Measurements from ENCODE around the gene DUSP28.
"Not testable (repeated sequence)": the region's sequence is repeated elsewhere in the genome, so short reads cannot be mapped to it uniquely, and the experiment has no call there.

DUSP28 gene

DNA sequence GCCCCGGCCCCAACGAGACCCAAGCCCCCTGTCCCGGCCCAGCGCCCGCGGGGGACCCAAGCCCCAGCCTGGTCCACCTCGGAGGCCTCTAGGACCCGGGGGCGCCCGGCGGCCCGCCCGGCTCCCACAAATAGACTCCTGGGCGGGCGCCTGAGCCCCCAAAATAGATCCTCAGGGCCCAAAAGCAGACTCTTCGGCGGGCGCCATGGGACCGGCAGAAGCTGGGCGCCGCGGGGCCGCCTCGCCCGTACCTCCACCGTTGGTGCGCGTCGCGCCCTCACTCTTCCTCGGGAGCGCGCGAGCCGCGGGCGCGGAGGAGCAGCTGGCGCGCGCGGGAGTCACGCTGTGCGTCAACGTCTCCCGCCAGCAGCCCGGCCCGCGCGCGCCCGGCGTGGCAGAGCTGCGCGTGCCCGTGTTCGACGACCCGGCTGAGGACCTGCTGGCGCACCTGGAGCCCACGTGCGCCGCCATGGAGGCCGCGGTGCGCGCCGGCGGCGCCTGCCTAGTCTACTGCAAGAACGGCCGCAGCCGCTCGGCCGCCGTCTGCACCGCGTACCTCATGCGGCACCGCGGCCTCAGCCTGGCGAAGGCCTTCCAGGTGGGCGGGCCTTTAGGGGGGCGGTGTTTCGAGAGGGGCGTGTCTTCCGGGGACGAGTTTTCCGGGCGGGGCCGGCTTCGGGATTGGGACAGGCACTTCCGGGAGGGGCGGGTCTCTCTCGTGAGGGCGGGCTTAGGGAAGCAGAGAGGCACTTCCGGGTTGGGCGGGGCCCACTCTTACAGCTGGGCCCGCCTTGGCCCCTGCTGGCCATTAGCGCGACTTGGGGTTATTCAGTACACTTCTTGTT lies 545 bp downstream of the DUSP28 start:
- peak overlapping the region; percentile 52 to 77 for H3K4me3 ChIP-seq (ENCODE audit: low read length in 2 of 2)
- H3K9ac ChIP-seq (ENCODE audit: low read length in 2 of 2) = peak overlapping the region; percentile 73 to 77
- H3K27ac ChIP-seq (ENCODE audit: low read length) = peak overlapping the region; percentile 92
- H3K27me3 ChIP-seq (ENCODE audit: control insufficient read depth in 1 of 2, insufficient read depth in 2 of 2, low read length in 2 of 2) = peaks cover 10 to 11% of the 10 kb centered on the region in 2 donors
- no peaks in the 10 kb centered on the region for H3K9me3 ChIP-seq (ENCODE audit: control insufficient read depth in 2 of 2, low read length in 2 of 2)
- H3K36me3 ChIP-seq (ENCODE audit: control insufficient read depth in 2 of 2, insufficient read depth in 2 of 2, low read length in 2 of 2) = no peaks in the 10 kb centered on the region
- peaks cover 38% of the 10 kb centered on the region for H3K4me1 ChIP-seq (ENCODE audit: control insufficient read depth, insufficient read depth, low read length)

DNA sequence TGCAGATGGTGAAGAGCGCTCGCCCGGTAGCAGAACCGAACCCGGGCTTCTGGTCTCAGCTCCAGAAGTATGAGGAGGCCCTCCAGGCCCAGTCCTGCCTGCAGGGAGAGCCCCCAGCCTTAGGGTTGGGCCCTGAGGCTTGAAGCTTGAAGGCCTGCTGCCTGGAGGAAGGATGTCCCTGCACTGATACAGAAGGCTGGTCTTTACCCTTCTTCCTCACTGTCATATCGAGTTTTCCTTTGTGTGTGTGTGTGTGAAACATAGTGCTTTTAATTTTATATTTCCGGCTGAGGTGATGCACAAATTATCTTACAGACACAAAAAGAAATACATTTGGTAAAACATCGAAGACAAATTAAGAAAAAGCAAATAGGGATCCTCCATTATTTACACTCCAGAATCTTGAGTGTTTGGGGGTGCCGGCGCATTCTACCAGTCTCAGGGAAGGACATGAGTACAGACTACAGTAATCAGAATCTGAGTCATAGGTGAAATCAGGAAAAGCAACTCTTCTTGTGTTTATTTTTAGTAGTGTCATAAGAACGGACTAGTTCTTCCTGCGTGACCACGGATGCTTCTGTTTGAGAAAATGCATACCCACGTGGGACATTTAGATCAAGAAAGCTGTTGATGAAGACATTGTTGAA lies 1.3 kb downstream of the DUSP28 start:
- Histone ChIP-seq H3K4me1 (ENCODE audit: control insufficient read depth, insufficient read depth, low read length) (peaks cover 44% of the 10 kb centered on the region), H3K27ac (ENCODE audit: low read length) (no peak overlapping the region), H3K27me3 (ENCODE audit: control insufficient read depth in 1 of 2, insufficient read depth in 2 of 2, low read length in 2 of 2) (peaks cover 8 to 11% of the 10 kb centered on the region in 2 donors), H3K9me3 (ENCODE audit: control insufficient read depth in 2 of 2, low read length in 2 of 2) (no peaks in the 10 kb centered on the region), H3K36me3 (ENCODE audit: control insufficient read depth in 2 of 2, insufficient read depth in 2 of 2, low read length in 2 of 2) (no peaks in the 10 kb centered on the region), H3K4me3 (ENCODE audit: low read length in 2 of 2) (peak overlapping the region; percentile 52 to 77), H3K9ac (ENCODE audit: low read length in 2 of 2) (peak overlapping the region; percentile 36 to 58)

DNA sequence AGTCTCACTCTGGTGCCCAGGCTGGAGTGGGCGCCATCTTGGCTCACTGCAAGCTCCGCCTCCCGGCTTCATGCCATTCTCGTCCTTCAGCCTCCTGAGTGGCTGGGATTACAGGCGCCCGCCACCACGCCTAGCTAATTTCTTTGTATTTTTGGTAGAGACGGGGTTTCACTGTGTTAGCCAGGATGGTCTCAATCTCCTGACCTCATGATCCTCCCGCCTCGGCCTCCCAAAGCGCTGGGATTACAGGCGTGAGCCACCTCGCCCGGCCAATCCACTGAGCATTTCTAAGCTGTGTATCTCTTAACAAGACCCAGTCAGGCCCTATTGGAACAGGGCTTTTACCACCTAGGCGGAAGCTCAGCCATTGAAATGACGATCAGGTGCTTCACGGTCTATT lies 3.1 kb downstream of the DUSP28 start:
- not testable (repeated sequence) for H3K27ac ChIP-seq (ENCODE audit: low read length); H3K36me3 ChIP-seq (ENCODE audit: control insufficient read depth in 2 of 2, insufficient read depth in 2 of 2, low read length in 2 of 2); H3K4me3 ChIP-seq (ENCODE audit: low read length in 2 of 2); H3K9ac ChIP-seq (ENCODE audit: low read length in 2 of 2); H3K9me3 ChIP-seq (ENCODE audit: control insufficient read depth in 2 of 2, low read length in 2 of 2); H3K27me3 ChIP-seq (ENCODE audit: control insufficient read depth in 1 of 2, insufficient read depth in 2 of 2, low read length in 2 of 2)
- peaks cover 54% of the 10 kb centered on the region for H3K4me1 ChIP-seq (ENCODE audit: control insufficient read depth, insufficient read depth, low read length)

DNA sequence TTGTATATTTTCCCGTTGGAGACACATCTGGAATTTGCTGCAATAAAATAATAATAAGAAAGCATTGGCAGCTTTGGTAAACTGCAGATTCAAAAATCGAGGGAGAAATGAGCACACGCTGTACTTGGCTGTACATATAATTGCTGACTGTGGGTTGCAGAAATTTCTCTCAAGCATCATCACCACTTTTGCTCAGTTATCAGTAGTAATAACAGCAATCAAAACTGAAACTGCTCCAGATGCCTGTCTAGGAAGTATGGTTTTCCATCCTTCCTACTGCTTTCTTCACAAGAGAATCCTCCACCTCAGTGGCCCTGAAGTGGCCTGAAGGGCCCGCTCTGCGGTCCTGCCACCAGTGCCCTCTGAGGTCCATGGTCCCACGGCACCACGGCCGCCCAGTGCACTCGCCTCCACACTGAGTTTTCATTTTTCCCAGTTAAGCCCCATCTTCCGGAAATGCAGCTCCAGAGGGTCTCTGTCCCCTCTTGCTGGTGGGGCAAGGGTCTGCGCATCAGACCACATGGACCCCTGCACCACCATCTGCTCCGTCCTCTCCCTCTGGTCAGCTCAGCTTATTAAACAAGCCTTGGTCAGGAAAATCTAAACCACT lies 3.9 kb downstream of the DUSP28 start:
- Histone ChIP-seq H3K4me1 (ENCODE audit: control insufficient read depth, insufficient read depth, low read length) (peaks cover 52% of the 10 kb centered on the region), H3K36me3 (ENCODE audit: control insufficient read depth in 2 of 2, insufficient read depth in 2 of 2, low read length in 2 of 2) (no peaks in the 10 kb centered on the region), H3K4me3 (ENCODE audit: low read length in 2 of 2) (no peak overlapping the region), H3K9me3 (ENCODE audit: control insufficient read depth in 2 of 2, low read length in 2 of 2) (no peaks in the 10 kb centered on the region), H3K27me3 (ENCODE audit: control insufficient read depth in 1 of 2, insufficient read depth in 2 of 2, low read length in 2 of 2) (no peaks in the 10 kb centered on the region), H3K9ac (ENCODE audit: low read length in 2 of 2) (peak overlapping the region in 1 of 2 donors; percentile 42), H3K27ac (ENCODE audit: low read length) (no peak overlapping the region)

DNA sequence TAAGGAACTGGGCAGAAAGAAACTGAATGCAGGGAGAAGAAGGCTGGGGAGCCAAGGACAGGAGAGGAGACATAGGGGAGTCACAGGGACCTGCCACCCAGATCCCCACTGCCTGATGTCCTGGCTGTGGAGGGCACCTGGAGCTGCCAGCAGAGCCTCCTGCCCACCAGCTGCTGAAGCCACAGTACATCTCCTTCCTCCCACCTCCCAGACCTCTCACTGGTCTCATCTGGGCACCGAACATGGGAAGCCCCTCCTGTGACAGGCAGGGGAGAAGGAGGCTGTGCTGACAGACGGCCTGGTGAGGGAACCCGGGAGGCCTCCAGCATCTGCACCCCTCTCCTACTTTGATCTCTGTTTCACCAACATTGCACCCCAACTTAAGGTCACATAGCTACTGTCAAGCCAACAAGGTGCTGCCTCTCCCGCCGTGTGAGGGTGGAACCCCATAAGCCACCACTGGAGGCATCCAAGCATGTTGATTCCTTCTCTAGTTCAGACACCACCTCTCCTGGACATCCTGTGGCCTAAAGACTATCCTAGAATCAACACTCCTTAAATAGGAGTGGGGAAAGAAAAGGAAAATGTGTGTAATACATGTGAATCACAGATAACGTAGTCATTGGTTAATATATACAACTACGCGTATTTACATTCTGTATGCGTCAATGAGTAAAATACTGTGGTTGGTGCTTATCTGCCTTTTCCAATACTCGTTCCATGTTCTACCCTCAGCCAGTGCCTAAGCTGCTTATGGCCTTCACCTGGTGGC lies 4.6 kb downstream of the DUSP28 start:
- peak overlapping the region in 1 of 2 donors; percentile 42 for H3K9ac ChIP-seq (ENCODE audit: low read length in 2 of 2)
- peaks cover 52% of the 10 kb centered on the region for H3K4me1 ChIP-seq (ENCODE audit: control insufficient read depth, insufficient read depth, low read length)
- H3K27ac ChIP-seq (ENCODE audit: low read length) = no peak overlapping the region
- no peak overlapping the region for H3K4me3 ChIP-seq (ENCODE audit: low read length in 2 of 2)
- H3K9me3 ChIP-seq (ENCODE audit: control insufficient read depth in 2 of 2, low read length in 2 of 2) = no peaks in the 10 kb centered on the region
- H3K36me3 ChIP-seq (ENCODE audit: control insufficient read depth in 2 of 2, insufficient read depth in 2 of 2, low read length in 2 of 2) = no peaks in the 10 kb centered on the region
- no peaks in the 10 kb centered on the region for H3K27me3 ChIP-seq (ENCODE audit: control insufficient read depth in 1 of 2, insufficient read depth in 2 of 2, low read length in 2 of 2)

DNA sequence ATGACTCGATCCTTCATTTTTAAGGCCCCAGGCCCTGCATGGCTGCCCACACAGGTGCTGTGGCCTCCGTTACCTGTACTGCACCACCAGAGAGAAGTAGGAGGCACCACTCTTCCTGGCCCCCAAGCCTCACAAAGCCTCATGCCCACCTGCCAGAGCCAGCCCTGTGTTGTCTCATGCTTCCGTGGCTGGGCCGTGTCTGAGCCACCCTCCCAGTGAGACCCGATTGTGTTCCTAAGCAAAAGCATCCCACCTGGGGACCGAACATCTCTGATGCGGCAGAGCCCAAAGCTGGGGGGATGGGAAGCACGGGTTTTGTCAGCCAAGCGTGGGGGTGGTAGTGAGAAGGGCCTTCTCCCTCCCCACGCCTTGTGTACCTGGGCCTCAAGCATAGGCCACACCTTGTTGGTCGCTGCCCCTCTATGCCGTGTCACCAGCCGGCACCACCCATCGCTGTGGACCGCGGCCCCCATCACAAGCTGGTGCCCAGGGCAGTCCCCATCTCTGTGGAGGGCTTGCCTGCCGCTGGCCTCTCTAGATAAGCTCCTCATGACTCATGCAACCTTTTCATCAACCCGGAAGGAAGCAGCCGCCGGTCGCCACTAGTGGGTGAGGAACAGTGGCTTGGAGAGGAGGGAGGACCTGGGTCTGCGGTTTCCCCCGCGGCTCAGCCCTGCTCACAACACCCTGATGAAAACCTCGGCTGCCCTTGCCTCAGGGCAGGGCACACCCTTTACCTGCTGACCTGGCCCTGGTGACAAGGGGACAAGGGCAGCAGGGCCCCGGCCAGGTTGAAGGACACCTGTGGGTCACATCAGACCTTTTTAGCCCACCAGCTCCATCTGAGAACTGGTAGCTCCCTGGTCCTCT lies 5.4 kb downstream of the DUSP28 start:
- peak overlapping the region; percentile 6 to 58 for H3K4me3 ChIP-seq (ENCODE audit: low read length in 2 of 2)
- peak overlapping the region; percentile 60 for H3K9ac ChIP-seq (ENCODE audit: low read length in 2 of 2)
- peaks cover 56% of the 10 kb centered on the region for H3K4me1 ChIP-seq (ENCODE audit: control insufficient read depth, insufficient read depth, low read length)
- H3K9me3 ChIP-seq (ENCODE audit: control insufficient read depth in 2 of 2, low read length in 2 of 2) = no peaks in the 10 kb centered on the region
- H3K27me3 ChIP-seq (ENCODE audit: control insufficient read depth in 1 of 2, insufficient read depth in 2 of 2, low read length in 2 of 2) = no peaks in the 10 kb centered on the region
- no peaks in the 10 kb centered on the region for H3K36me3 ChIP-seq (ENCODE audit: control insufficient read depth in 2 of 2, insufficient read depth in 2 of 2, low read length in 2 of 2)
- no peak overlapping the region for H3K27ac ChIP-seq (ENCODE audit: low read length)

DNA sequence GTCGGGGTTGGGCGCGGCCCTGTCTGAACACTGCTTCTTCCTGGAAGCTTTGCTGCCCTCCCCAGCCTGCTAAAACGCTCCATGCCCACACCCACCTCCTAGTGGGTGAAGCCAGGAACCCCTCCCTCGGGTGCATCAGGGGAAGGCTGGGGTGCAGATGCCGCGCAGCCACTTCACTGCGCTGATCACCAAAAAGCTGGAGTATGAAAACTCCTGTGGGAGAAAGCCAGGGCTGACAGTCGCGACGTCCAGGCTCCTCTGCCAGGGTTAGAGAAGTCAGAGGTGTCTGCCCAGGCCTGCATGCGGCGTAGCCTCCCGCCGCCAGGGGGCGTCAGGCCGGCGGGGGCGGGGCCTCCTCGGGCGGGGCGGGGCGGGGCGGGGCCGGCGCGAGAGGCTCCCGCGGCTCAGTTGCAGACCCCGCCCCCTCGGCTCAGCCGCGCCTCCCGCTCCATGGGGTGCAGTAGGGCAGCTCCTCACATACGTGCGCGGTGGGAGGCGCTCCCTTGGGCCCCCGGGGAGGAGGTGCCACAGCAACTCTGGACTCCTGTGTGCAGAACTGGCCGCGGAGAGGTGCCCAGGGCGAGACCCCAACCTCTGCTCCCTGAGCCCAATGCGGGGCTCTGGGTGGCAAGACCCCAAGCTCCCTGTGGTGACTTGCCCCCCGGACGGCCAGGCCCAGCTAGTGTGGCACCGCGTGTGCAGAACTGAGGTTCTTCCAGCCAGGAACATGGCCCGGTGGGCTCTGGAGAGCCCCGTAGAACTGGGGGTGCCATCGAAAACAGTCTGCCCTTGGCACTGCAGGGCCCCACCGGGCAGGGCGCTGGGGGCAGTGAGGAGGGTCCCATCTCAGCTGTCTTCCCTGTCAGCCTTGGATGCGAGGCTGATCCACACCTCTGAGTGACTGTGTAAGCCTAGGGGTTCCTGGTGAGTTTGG lies 6.3 kb downstream of the DUSP28 start:
- no peaks in the 10 kb centered on the region for H3K36me3 ChIP-seq (ENCODE audit: control insufficient read depth in 2 of 2, insufficient read depth in 2 of 2, low read length in 2 of 2)
- no peaks in the 10 kb centered on the region for H3K27me3 ChIP-seq (ENCODE audit: control insufficient read depth in 1 of 2, insufficient read depth in 2 of 2, low read length in 2 of 2)
- peak overlapping the region; percentile 33 to 83 for H3K4me3 ChIP-seq (ENCODE audit: low read length in 2 of 2)
- peaks cover 60% of the 10 kb centered on the region for H3K4me1 ChIP-seq (ENCODE audit: control insufficient read depth, insufficient read depth, low read length)
- no peaks in the 10 kb centered on the region for H3K9me3 ChIP-seq (ENCODE audit: control insufficient read depth in 2 of 2, low read length in 2 of 2)
- H3K9ac ChIP-seq (ENCODE audit: low read length in 2 of 2) = peak overlapping the region; percentile 60 to 83
- peak overlapping the region; percentile 75 for H3K27ac ChIP-seq (ENCODE audit: low read length)

DNA sequence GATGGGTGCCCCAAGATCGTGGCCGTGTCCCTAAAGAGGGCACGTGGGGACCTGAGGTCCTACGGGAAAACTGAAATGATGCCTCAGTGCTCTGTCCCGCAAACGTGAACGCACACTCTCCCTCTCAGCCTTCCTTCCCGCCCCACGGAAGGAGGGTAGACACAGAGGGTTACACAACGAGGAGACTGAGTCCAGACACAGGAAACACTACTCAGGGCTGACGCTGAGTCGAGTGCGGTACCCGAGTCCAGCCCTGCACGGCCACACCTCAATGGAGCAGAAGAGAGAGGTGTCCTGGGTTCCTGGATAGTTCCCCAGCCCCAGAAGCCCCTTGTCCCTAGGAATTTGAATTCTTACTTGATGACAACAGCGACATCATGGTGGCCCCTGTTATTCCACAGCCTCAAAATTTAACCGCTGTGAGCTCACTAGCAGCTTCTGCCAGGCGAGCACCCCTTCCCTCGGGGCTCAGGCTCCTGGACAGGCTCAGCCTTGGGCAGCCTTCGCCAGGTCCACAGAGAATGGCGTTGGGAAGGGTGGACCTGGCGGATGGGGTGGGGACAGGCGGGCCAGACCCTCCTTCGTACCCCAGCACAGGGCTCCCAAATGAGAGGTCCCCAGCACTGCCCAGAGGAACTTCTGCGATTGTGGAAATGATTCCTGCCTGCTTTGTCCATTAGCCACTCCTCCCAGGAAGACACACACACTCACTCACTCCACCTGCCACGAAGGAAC lies 7.1 kb downstream of the DUSP28 start:
- peak overlapping the region; percentile 74 to 83 for H3K9ac ChIP-seq (ENCODE audit: low read length in 2 of 2)
- H3K9me3 ChIP-seq (ENCODE audit: control insufficient read depth in 2 of 2, low read length in 2 of 2) = no peaks in the 10 kb centered on the region
- H3K27me3 ChIP-seq (ENCODE audit: control insufficient read depth in 1 of 2, insufficient read depth in 2 of 2, low read length in 2 of 2) = no peaks in the 10 kb centered on the region
- peak overlapping the region; percentile 83 to 86 for H3K4me3 ChIP-seq (ENCODE audit: low read length in 2 of 2)
- H3K36me3 ChIP-seq (ENCODE audit: control insufficient read depth in 2 of 2, insufficient read depth in 2 of 2, low read length in 2 of 2) = peaks cover 0 to 2% of the 10 kb centered on the region in 2 donors
- H3K4me1 ChIP-seq (ENCODE audit: control insufficient read depth, insufficient read depth, low read length) = peaks cover 60% of the 10 kb centered on the region
- peak overlapping the region; percentile 75 for H3K27ac ChIP-seq (ENCODE audit: low read length)

Data from stomach smooth muscle (tissue), 2 donors.